Amniotic epithelial cell (primary cell): ENCODE measurements around the gene DNLZ.
A peak's percentile ranks its signal among the peaks of the same experiment; 100 is the strongest.
"Not testable (repeated sequence)": the region's sequence is repeated elsewhere in the genome, so short reads cannot be mapped to it uniquely, and the experiment has no call there.

ENCODE experiments used
- DNase-seq: peaks from one replicate; pipeline ENCODE4 v3.0.0-alpha.2; 2010; ENCODE audit warnings: low read depth

The DNLZ gene

DNA sequence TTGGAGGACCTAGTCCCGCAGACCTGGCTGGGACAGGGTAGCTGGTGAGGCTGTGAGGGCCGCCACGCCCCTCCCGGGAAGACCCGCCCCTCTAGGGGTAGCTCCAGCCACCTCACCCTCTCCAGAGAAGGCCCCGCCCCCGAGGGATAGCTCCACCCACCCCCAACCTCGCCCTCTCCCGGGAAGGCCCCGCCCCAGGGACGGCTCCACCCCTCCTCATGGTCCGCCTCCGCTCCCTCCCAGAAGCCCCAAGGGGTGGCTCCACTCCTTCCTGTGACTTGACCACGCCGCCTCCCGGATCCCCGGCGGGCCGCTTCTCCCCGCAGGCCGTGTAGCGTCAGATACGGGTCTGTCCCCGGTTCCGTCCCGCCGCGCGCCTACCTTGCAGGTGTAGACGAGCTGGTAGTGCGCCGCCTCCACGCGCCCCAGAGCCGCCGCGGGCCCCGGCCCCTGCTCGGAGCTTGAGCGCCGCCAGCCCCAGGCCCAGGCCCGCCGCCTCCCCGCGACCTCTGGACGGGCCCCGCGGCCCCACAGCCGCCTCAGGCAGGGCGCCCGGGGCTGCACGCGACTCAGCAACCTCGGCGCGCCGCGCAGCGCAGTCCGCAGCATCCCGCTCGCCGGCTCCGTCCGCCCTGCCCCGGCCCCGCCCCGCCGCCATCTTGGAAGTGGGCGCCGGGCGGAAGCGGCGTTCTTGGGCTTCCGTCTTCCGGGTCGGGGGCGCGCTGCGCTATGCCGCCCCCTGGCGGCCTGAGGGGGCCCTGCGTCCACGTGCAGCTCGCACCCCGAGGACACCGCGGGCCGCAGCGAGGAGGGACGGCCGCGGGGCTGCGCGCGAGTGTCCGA lies at the start of gene DNLZ:
DNLZ (minus strand) TSS at position 639 of the 843 bp plus-strand sequence; CDS start at position 609, 30 bp downstream.
- peak; percentile 89 for DNase-seq

GRCh38 chr9:136412962-136413361 lies 49.4 kb upstream of the DNLZ start:
- no peak for DNase-seq

- DNase-seq = no peak
These were observed 47.8 kb upstream of the DNLZ start for GRCh38 chr9:136411378-136411777.

DNA sequence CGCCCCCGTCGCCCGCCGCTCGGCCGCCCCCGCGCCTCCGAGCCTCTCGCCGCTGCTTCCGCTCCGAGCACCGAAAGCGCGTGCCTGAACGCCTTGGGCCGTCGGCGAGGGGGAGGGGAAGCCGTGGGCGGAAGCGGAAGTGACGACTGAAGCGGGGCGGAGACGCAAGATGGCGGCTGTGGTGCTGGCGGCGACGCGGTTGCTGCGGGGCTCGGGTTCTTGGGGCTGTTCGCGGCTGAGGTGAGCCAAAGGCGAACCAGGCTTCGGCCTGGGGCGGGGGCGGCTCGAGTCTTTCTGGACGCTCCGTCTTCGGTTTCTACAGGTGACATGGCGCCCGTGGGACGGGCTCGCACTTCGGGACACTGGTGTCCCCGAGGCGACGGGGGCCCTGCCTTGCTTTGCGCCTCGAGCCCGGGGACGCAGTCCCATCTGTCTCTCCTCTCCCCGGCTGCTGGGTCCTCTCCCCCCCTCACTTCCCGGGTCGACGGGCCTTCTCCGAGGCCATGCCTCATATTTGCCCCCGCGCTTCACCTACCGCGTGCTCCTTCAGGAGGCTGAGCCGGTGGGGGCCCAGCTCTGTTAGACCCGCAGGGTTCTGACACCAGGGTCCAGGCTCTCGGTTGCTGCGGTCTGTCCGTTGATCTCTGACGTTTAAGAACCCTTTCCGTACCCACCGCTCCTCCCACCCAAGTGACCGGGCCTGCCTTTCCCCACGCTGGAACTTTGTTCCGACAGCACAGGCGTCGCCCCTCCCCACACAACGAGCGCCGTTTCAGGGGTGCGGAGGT lies 47.1 kb upstream of the DNLZ start, which contains the start of the genes ENTR1 and PMPCA:
ENTR1 (minus strand) TSS at position 115 of the 788 bp plus-strand sequence. CDS start 217 bp downstream, outside the sequence.
PMPCA (plus strand) TSS at position 159 of the 788 bp plus-strand sequence; CDS start at position 170, 11 bp downstream.
- peak; percentile 80 for DNase-seq

- DNase-seq = peak; percentile 45
These were observed 46.3 kb upstream of the DNLZ start for GRCh38 chr9:136409557-136410455.

GRCh38 chr9:136407911-136408310 lies 44.4 kb upstream of the DNLZ start:
- no peak for DNase-seq

- not testable (repeated sequence) for DNase-seq
These were observed 43.5 kb upstream of the DNLZ start for GRCh38 chr9:136407061-136407460.

DNA sequence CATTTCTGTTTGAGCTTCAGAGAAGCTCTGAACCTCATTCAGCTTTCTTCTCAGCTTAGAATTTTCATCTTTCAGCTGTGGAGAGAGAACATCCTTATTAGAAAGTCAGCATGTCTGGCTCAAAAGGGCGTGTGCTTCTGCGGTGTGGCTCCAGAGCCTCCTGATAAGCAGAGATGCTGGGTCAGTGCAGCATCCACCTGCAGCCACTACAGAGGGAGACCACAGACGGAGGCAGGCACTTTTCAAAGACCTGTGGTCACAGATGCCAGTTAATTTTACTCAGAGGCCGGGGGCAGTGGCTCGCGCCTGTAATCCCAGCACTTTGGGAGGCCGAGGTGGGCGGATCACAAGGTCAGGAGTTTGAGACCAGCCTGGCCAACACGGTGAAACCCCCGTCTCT lies 42.4 kb upstream of the DNLZ start:
- not testable (repeated sequence) for DNase-seq

DNA sequence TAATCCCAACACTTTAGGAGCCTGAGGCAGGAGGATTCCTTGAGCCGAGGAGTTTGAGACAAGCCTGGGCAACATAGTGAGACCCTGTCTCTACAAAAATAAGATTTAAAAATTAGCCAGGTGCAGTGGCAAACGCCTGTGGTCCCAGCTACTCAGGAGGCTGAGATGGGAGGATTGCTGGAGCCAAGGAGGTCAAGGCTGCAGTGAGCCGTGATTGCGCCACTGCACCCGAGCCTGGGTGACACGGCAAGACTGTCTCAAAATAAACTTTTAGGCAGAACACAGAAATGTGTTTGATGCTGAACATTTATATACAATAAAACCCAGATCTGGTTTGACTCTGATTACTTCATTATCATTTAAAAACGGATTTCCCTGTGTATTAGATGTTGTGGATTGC lies 41.9 kb upstream of the DNLZ start:
- no peak for DNase-seq

DNA sequence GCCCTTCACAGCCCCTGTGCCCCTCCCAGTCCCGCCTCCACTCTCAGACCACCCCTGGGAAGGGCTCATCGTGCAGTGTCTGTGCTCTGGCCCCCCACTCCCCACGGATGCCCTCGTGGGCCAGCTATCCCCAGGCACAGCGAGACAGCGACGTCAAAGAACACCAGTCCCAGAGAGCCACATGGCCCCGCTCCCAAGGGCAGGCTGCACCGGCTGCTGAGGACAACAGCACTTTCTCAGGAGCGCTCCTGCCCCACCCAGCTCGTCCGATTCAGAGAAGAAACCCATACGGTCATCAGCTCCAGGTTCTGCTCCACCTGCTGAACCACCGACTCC lies 41.2 kb upstream of the DNLZ start:
- DNase-seq = no peak

- no peak for DNase-seq
These were observed 40.6 kb upstream of the DNLZ start for GRCh38 chr9:136403915-136404800.

GRCh38 chr9:136403538-136403914 lies 40.0 kb upstream of the DNLZ start:
- DNase-seq = no peak

DNA sequence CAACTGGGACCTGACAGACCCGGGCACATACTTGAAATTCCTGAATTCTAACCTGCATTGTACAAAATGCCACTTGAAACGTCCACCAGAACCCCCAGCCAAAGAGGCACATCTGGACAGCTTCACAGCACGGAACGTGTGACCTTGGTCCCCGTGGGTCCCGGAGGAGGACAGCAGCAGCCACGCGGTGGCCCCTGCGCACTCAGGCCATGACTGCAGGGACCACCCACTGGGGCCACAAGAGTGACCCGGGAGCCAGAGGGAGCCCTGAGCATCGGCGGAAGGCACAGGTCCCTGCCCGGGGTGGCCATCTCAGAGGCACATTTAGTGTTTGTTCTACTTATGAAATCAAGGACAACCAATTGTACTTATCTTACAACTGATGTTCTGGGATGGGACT lies 38.5 kb upstream of the DNLZ start:
- no peak for DNase-seq

DNA sequence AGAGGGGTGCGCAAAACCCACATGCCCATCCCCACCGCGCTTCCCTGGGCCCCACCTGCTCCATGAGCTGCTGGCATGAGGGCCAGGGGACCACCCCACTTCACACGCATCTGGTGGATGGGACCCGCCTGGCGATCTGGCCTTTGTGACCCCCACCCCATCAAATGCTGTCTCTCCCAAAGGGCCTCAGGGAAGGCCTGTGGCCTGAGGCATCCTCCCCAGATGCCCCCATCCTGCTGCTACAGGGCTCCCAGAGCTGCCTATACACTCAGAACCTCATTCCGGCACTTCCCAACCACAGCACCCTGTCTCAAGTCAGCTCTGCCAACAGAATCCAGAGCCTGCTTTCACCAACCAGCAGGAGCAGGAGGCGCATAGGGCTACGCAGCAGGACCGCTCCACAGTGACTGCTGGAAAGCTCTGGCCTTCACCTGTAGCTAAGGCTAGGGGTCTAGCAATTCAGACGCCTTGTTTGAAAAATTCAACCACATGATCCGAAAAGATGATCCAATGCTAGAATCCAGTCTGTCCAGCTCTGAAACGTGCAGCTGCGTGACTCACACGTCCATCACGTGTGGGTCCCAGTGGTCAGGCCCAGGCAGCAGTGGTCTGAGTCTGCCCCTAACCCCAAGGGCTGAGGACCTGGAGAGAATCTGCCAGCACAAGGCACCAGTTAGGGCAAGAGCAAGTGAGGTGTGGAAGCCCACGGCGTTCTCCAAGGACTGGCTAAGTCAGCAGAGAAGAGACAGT lies 37.8 kb upstream of the DNLZ start:
- peak; percentile 14 for DNase-seq

DNA sequence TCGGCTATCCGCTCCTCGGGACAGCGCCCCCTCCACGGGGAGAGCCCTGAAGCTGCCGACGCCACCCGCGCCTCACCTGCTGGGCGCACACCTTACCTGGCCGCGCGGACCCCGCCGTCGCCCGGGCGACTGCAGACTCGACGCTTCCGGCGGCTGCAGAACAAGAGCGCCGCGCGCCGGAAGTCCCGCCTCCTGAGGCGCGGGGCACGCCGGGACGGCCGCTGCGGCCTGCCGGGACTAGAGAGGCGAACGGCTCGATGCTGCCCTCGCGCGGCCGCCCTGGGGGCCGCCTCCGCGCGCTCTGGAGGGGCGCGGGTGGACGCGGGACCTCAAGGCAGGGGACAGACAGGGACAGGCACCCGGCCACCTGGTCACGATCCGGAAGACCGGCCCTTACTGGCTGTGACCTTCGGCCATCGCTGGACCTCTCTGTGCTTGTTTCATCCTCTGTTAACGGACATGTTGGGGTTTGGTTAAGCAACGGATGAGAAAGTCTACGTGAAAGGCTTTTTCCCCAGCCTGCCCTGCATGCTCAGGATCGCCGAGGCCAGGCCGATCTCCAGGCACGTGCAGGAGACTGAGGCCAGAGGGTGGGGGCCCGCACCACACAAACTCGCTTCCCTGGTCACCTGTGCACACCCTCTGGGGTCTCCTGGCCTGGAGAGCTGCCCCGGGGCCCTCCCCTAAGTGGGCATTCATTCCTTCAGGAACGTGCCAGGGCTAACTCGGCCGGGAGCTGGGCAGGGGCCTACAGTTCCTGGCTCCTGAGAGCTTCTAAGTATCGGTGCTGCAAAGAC lies 36.7 kb upstream of the DNLZ start, which contains the start of gene SNAPC4:
SNAPC4 (minus strand) TSS at position 133 of the 797 bp plus-strand sequence. CDS start 1,742 bp downstream, outside the sequence.
- DNase-seq = peak; percentile 66

DNA sequence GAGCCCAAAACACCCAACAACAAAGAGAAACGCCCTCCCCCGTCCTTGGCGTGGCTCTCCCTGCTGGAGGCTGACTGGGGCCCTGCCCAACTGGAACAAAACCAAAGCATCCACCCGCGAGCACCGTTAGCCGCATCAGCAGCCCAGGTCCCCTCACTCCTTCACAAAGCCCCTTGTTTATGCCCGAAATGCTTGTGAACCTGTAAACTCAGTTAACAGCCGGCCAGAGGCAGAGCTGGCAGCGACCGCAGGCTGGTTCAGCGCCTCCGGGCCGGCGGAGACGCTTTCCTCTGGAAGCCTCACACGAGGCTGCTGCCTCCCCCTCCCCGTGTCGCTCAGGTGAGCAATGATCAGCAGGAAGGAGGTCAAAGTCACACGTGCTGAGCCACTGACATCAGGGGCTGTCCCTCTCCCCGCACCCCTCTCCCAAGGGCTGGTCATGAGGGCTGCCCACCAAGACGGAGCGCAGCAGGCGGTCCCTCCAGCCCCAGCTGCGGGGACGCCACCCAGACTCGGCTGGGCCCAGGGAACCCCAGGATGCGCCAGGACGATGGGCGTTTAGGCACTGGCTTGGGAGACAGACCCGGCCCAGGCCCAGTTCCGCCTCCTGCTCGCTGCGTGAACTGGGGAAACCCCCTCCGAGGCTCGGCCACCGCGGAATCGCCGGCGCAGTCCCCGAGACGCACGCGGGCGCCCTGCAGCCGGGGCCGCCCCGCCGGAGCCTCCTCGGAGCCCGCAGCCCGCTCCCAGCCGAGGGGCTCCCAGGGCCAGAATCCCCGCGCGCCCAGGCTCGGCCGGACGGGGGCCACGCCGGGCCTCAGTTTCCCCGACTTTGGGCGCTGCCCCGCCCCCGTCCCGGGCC lies 35.9 kb upstream of the DNLZ start:
- no peak for DNase-seq

GRCh38 chr9:136398286-136398685 lies 34.7 kb upstream of the DNLZ start:
- no peak for DNase-seq

- DNase-seq = no peak
These were observed 34.1 kb upstream of the DNLZ start for GRCh38 chr9:136397643-136398042.
